Vagina (tissue), 2 donors: Measurements from ENCODE around the gene SORCS1. TPM values are rescaled to one million over a fixed set of nuclear protein-coding genes. Genes with fewer than 3 reads are reported as not detected.

Source experiments
- DNase-seq, 2 donors: peaks; one replicate each; pipeline ENCODE4 v3.0.0-alpha.2; 2017; ENCODE audit errors: extremely low spot score in 2 of 2
- H3K27ac ChIP-seq: fragments of 200-600 bp; sonication (generic); one replicate; pipeline ENCODE4 v1.5.1; 2019
- H3K27me3 ChIP-seq: fragments of 200-600 bp; sonication (generic); one replicate; pipeline ENCODE4 v1.5.1; 2019
- H3K36me3 ChIP-seq, 2 donors: fragments of 200-600 bp; sonication (generic); one replicate each; pipeline ENCODE4 v1.5.1; 2017 to 2019
- H3K4me1 ChIP-seq: fragments of 200-600 bp; sonication (generic); one replicate; pipeline ENCODE4 v1.5.1; 2019
- H3K4me3 ChIP-seq, 2 donors: fragments of 200-600 bp; sonication (generic); 1 replicate in 1 of 2; 2 replicates in 1 of 2; pipeline ENCODE4 v1.5.1; 2016 to 2019
- H3K9me3 ChIP-seq: fragments of 200-600 bp; sonication (generic); one replicate; pipeline ENCODE4 v1.5.1; 2019
- CTCF ChIP-seq, 3 experiments: fragments of 450-650 bp in 2 of 3; fragments of 200-600 bp in 1 of 3; sonication (generic) in 1 of 3; IDR thresholded peaks; one replicate each; pipeline ENCODE4 v1.5.1; 2017 to 2019; ENCODE audit warnings: antibody characterized with exemption in 3 of 3, mild to moderate bottlenecking in 2 of 3, moderate library complexity in 2 of 3
- POLR2A ChIP-seq, 2 donors: fragments of 450-650 bp; IDR thresholded peaks; one replicate each; pipeline ENCODE4 v1.6.1; 2017; ENCODE audit warnings: antibody characterized with exemption in 2 of 2, mild to moderate bottlenecking in 2 of 2, moderate library complexity in 2 of 2
- POLR2AphosphoS5 ChIP-seq, 2 donors: sonication (generic); formaldehyde crosslinking; IDR thresholded peaks; one replicate each; pipeline ENCODE4 v1.9.0; 2017; ENCODE audit warnings: antibody characterized with exemption in 2 of 2, mild to moderate bottlenecking in 2 of 2, low read depth in 1 of 2; ENCODE audit not compliant: insufficient read depth in 1 of 2
- intact Hi-C: fragments of 100-400 bp; cut with DNase I; formaldehyde crosslinking; loops from one replicate; pipeline ENCODE4 v1.15.1; 2023
- total RNA-seq: library from RNA; depleted of rRNA; stranded (reverse); fragments of >200 nt; gene quantifications from one replicate; pipeline ENCODE4 v1.2.3, GENCODE V29; 2016

SORCS1 gene
- total RNA-seq, 1 donor from 2014 or later = 5.9 TPM

- Histone ChIP-seq H3K27me3 (no peaks in the 10 kb centered on the region), H3K27ac (no peak overlapping the region), H3K36me3 (no peaks in the 10 kb centered on the region), H3K9me3 (no peaks in the 10 kb centered on the region), H3K4me3 (no peak overlapping the region), H3K4me1 (no peaks in the 10 kb centered on the region)
- no peak for DNase-seq
- intact Hi-C loops = no loop called here
- no peak for TF ChIP-seq CTCF (IDR thresholded peaks at IDR 0.05)
- no peak for TF ChIP-seq POLR2A (IDR thresholded peaks at IDR 0.05)
- TF ChIP-seq POLR2AphosphoS5 (IDR thresholded peaks at IDR 0.05; ENCODE audit: insufficient read depth in 1 of 2, low read depth in 1 of 2) = no peak
Measured at GRCh38 chr10:107122703-107123102, 41.8 kb downstream of the SORCS1 start.

GRCh38 chr10:107118866-107119265 lies 45.6 kb downstream of the SORCS1 start:
- intact Hi-C loops = no loop called here
- no peak overlapping the region for H3K27ac ChIP-seq

GRCh38 chr10:107104026-107104652 lies 60.4 kb downstream of the SORCS1 start:
- no peak for DNase-seq
- no peaks in the 10 kb centered on the region for H3K36me3 ChIP-seq
- peaks cover 3% of the 10 kb centered on the region for H3K9me3 ChIP-seq
- H3K4me1 ChIP-seq = no peaks in the 10 kb centered on the region
- no peak for TF ChIP-seq POLR2A (IDR thresholded peaks at IDR 0.05)
- no peak for TF ChIP-seq CTCF (IDR thresholded peaks at IDR 0.05)
- TF ChIP-seq POLR2AphosphoS5 (IDR thresholded peaks at IDR 0.05; ENCODE audit: insufficient read depth in 1 of 2, low read depth in 1 of 2) = no peak
- no peak overlapping the region for H3K27ac ChIP-seq
- intact Hi-C loops = no loop called here
- H3K27me3 ChIP-seq = no peaks in the 10 kb centered on the region
- H3K4me3 ChIP-seq = no peak overlapping the region

More at GRCh38 chr10:107118866-107119265, 45.6 kb downstream of the SORCS1 start:
- Histone ChIP-seq H3K4me3 (no peak overlapping the region), H3K4me1 (no peaks in the 10 kb centered on the region), H3K27me3 (no peaks in the 10 kb centered on the region), H3K9me3 (no peaks in the 10 kb centered on the region), H3K36me3 (no peaks in the 10 kb centered on the region)
- DNase-seq = no peak
- TF ChIP-seq POLR2AphosphoS5 (IDR thresholded peaks at IDR 0.05; ENCODE audit: insufficient read depth in 1 of 2, low read depth in 1 of 2) (no peak), POLR2A (IDR thresholded peaks at IDR 0.05) (no peak), CTCF (IDR thresholded peaks at IDR 0.05) (no peak)

GRCh38 chr10:107103174-107104025 lies 61.1 kb downstream of the SORCS1 start:
- H3K4me1 ChIP-seq = no peaks in the 10 kb centered on the region
- intact Hi-C loops = no loop called here
- no peak overlapping the region for H3K27ac ChIP-seq
- H3K4me3 ChIP-seq = no peak overlapping the region
- no peaks in the 10 kb centered on the region for H3K27me3 ChIP-seq
- no peak for TF ChIP-seq POLR2A (IDR thresholded peaks at IDR 0.05)
- TF ChIP-seq POLR2AphosphoS5 (IDR thresholded peaks at IDR 0.05; ENCODE audit: insufficient read depth in 1 of 2, low read depth in 1 of 2) = no peak
- no peaks in the 10 kb centered on the region for H3K36me3 ChIP-seq
- no peaks in the 10 kb centered on the region for H3K9me3 ChIP-seq
- no peak for DNase-seq

GRCh38 chr10:107098326-107098725 lies 66.2 kb downstream of the SORCS1 start:
- Histone ChIP-seq H3K9me3 (no peaks in the 10 kb centered on the region), H3K27me3 (no peaks in the 10 kb centered on the region), H3K36me3 (no peaks in the 10 kb centered on the region), H3K4me3 (no peak overlapping the region), H3K4me1 (no peaks in the 10 kb centered on the region), H3K27ac (no peak overlapping the region)
- TF ChIP-seq POLR2A (IDR thresholded peaks at IDR 0.05) (no peak), POLR2AphosphoS5 (IDR thresholded peaks at IDR 0.05; ENCODE audit: insufficient read depth in 1 of 2, low read depth in 1 of 2) (no peak), CTCF (IDR thresholded peaks at IDR 0.05) (no peak)
- no peak for DNase-seq
- intact Hi-C loops = no loop called here
